GM21717 (cell line): ENCODE data around the gene CUX1.
"Not testable (repeated sequence)": the region's sequence is repeated elsewhere in the genome, so short reads cannot be mapped to it uniquely, and the experiment has no call there.

ENCODE experiments used
- ATAC-seq: cut with Tn5 transposase; IDR thresholded peaks from one replicate; pipeline ENCODE4 v1.9.1; 2021; ENCODE audit warnings: mild to moderate bottlenecking, moderate library complexity; ENCODE audit not compliant: unreplicated experiment

The CUX1 gene

GRCh38 chr7:102292813-102293798, 475.7 kb downstream of the CUX1 start:
- no peak for ATAC-seq

GRCh38 chr7:102294589-102294988, 477.2 kb downstream of the CUX1 start:
- ATAC-seq: no peak

- no peak for ATAC-seq
These were observed 478.1 kb downstream of the CUX1 start for GRCh38 chr7:102295346-102296178.

- no peak for ATAC-seq
These were observed 478.7 kb downstream of the CUX1 start for GRCh38 chr7:102296179-102296438.

- ATAC-seq: no peak
These were observed 479.1 kb downstream of the CUX1 start for GRCh38 chr7:102296514-102296913.

GRCh38 chr7:102297487-102298218, 480.2 kb downstream of the CUX1 start:
- ATAC-seq: no peak

- no peak for ATAC-seq
These were observed 483.3 kb downstream of the CUX1 start for GRCh38 chr7:102300643-102301221.

GRCh38 chr7:102301367-102301766, 483.9 kb downstream of the CUX1 start:
- ATAC-seq: not testable (repeated sequence)

GRCh38 chr7:102302025-102302424, 484.6 kb downstream of the CUX1 start:
- no peak for ATAC-seq

GRCh38 chr7:102303669-102304422, 486.4 kb downstream of the CUX1 start:
- ATAC-seq: no peak

- no peak for ATAC-seq
These were observed 487.2 kb downstream of the CUX1 start for GRCh38 chr7:102304668-102305067.

- peak; percentile 36 for ATAC-seq
These were observed 488.2 kb downstream of the CUX1 start for GRCh38 chr7:102305414-102306268.

GRCh38 chr7:102306916-102307677, 489.7 kb downstream of the CUX1 start:
- peak; percentile 66 for ATAC-seq

GRCh38 chr7:102310414-102310815, 493.0 kb downstream of the CUX1 start:
- ATAC-seq: no peak

- no peak for ATAC-seq
These were observed 494.9 kb downstream of the CUX1 start for GRCh38 chr7:102312317-102312716.

- no peak for ATAC-seq
These were observed 496.8 kb downstream of the CUX1 start for GRCh38 chr7:102313997-102314780.

- ATAC-seq: no peak
These were observed 500.0 kb downstream of the CUX1 start for GRCh38 chr7:102317231-102318059.
